Hepatocyte (in vitro differentiated cells): ENCODE data around the gene CDCP1.

Source experiments
- CTCF ChIP-seq: fragments of 200-600 bp; sonication (generic); IDR thresholded peaks from 2 replicates; pipeline ENCODE4 v1.5.1; 2016; ENCODE audit warnings: antibody characterized with exemption, mild to moderate bottlenecking; ENCODE audit not compliant: poor library complexity
- EZH2 ChIP-seq: fragments of 200-600 bp; sonication (generic); IDR thresholded peaks from 2 replicates; pipeline ENCODE4 v1.6.1; 2016; ENCODE audit warnings: antibody characterized with exemption, mild to moderate bottlenecking, borderline replicate concordance
- EZH2phosphoT487 ChIP-seq: fragments of 200-600 bp; sonication (generic); IDR thresholded peaks from one replicate; pipeline ENCODE4 v1.6.1; 2018; ENCODE audit warnings: antibody characterized with exemption, mild to moderate bottlenecking, low read depth, moderate library complexity; ENCODE audit not compliant: unreplicated experiment, severe bottlenecking

- TF ChIP-seq EZH2phosphoT487, result no peak
- TF ChIP-seq CTCF, result no peak
- no peak for TF ChIP-seq EZH2
Measured at GRCh38 chr3:45071075-45071474, 75.1 kb downstream of the CDCP1 start.
